HG02759 (cell line): ENCODE measurements around the gene SLC39A11.

ENCODE experiments used
- ATAC-seq: cut with Tn5 transposase; IDR thresholded peaks from one replicate; pipeline ENCODE4 v1.9.1; 2021; ENCODE audit warnings: mild to moderate bottlenecking, moderate library complexity; ENCODE audit not compliant: unreplicated experiment

The SLC39A11 gene

GRCh38 chr17:72984145-72984925, 108.2 kb downstream of the SLC39A11 start:
- ATAC-seq = no peak

- ATAC-seq = no peak
Measured at GRCh38 chr17:72982680-72983079, 109.8 kb downstream of the SLC39A11 start.

GRCh38 chr17:72978593-72979218, 113.8 kb downstream of the SLC39A11 start:
- no peak for ATAC-seq

- no peak for ATAC-seq
Measured at GRCh38 chr17:72977771-72978417, 114.6 kb downstream of the SLC39A11 start.

GRCh38 chr17:72976971-72977770, 115.3 kb downstream of the SLC39A11 start:
- peak; percentile 70 for ATAC-seq

- ATAC-seq = no peak
Measured at GRCh38 chr17:72975509-72975908, 117.0 kb downstream of the SLC39A11 start.

- ATAC-seq = no peak
Measured at GRCh38 chr17:72974605-72975232, 117.8 kb downstream of the SLC39A11 start.

- no peak for ATAC-seq
Measured at GRCh38 chr17:72972263-72972951, 120.1 kb downstream of the SLC39A11 start.

GRCh38 chr17:72971226-72971880, 121.1 kb downstream of the SLC39A11 start:
- no peak for ATAC-seq

GRCh38 chr17:72970797-72971196, 121.7 kb downstream of the SLC39A11 start:
- ATAC-seq = no peak

- ATAC-seq = no peak
Measured at GRCh38 chr17:72970246-72970645, 122.2 kb downstream of the SLC39A11 start.

- no peak for ATAC-seq
Measured at GRCh38 chr17:72969293-72969906, 123.1 kb downstream of the SLC39A11 start.

GRCh38 chr17:72968798-72969197, 123.7 kb downstream of the SLC39A11 start:
- no peak for ATAC-seq

GRCh38 chr17:72967977-72968585, 124.4 kb downstream of the SLC39A11 start:
- no peak for ATAC-seq

GRCh38 chr17:72967277-72967970, 125.1 kb downstream of the SLC39A11 start:
- ATAC-seq = no peak

GRCh38 chr17:72962106-72962505, 130.4 kb downstream of the SLC39A11 start:
- ATAC-seq = no peak

- ATAC-seq = no peak
Measured at GRCh38 chr17:72955391-72956140, 136.9 kb downstream of the SLC39A11 start.
